ENCODE data around the gene PTPA.

Gene PTPA

DNA sequence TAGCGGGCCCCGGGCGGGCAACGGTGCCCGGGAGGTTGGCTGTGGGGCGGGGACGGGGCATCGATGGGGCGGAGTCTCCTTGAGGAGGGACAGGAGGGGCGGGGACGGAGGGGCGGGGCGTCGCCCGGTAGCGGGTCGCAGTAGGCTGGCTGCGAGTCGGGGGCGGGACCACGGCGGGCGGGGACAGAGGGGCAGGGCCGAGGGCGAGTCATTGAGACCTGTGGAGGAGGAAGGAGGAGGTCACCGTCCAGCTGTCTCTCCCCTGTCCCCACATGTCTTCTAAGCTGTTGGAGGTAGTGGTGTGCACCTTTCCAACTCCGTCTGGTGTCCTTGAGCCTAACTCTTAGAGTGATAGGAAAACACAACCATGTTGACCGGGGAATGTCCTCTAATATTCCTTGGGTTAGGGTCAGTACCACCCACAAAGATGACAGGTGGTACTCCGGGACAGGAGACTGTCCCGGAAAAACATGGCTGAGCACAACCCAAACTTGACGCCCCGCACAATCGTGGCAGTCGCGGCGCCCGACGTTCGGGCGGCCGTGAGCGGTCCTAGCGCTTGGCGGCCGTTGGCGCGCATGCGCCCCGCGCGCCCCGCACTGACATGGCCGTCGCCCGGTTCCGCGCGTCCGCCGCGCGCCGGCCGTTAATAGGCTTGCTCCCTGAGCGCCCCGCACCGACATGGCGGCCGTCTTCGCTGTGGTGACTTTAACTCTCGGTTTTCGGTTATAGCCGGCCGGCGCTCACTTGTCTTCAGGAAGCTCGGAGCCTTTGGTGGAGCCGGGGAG is at the start of gene PTPA, which contains the start of gene CRAT:
Gene PTPA, plus strand, starts transcription at position 676 of the 788 bp plus-strand sequence. CDS start 186 bp downstream, outside the sequence.
Gene CRAT, minus strand, starts transcription at position 54 of the 788 bp plus-strand sequence. CDS start 284 bp downstream, outside the sequence.
- Histone ChIP-seq H3K9me2 (replicated peaks; ENCODE audit: insufficient read depth, low read length) (no peaks in the 10 kb centered on the region), H3K27me3 (ENCODE audit: low read length) (no peaks in the 10 kb centered on the region), H3F3A (ENCODE audit: insufficient read depth) (0 out of 2 replicates have a peak, but pooled peaks cover 12% of the 10 kb centered on the region), H4K20me1 (ENCODE audit: low read depth, low read length) (no peaks in the 10 kb centered on the region), H3K4me3 (ENCODE audit: insufficient read depth, low read length, poor library complexity, severe bottlenecking) (peak within 1 kb of the TSS; percentile 82), H2AFZ (ENCODE audit: low read depth, low read length, severe bottlenecking) (peak within 1 kb of the TSS; percentile 94), H3K9me3 (ENCODE audit: insufficient read depth, low read length) (no peaks in the 10 kb centered on the region), H3K9ac (ENCODE audit: low read length) (peak within 1 kb of the TSS; percentile 92), H3K79me2 (ENCODE audit: insufficient read depth, low read length) (peaks cover 41% of the 10 kb centered on the region), H3K4me2 (ENCODE audit: low read depth, low read length, poor library complexity, severe bottlenecking) (peak within 1 kb of the TSS; percentile 76), H3K36me3 (ENCODE audit: low read length) (no peaks in the 10 kb centered on the region), H3K27ac (ENCODE audit: low read depth, low read length) (peak within 1 kb of the TSS; percentile 67)
- TF ChIP-seq, protein P1, sequence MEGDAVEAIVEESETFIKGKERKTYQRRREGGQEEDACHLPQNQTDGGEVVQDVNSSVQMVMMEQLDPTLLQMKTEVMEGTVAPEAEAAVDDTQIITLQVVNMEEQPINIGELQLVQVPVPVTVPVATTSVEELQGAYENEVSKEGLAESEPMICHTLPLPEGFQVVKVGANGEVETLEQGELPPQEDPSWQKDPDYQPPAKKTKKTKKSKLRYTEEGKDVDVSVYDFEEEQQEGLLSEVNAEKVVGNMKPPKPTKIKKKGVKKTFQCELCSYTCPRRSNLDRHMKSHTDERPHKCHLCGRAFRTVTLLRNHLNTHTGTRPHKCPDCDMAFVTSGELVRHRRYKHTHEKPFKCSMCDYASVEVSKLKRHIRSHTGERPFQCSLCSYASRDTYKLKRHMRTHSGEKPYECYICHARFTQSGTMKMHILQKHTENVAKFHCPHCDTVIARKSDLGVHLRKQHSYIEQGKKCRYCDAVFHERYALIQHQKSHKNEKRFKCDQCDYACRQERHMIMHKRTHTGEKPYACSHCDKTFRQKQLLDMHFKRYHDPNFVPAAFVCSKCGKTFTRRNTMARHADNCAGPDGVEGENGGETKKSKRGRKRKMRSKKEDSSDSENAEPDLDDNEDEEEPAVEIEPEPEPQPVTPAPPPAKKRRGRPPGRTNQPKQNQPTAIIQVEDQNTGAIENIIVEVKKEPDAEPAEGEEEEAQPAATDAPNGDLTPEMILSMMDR (IDR thresholded peaks at IDR 0.05; ENCODE audit: insufficient read depth, low read length, poor library complexity, severe bottlenecking) = no peak
- no peak for TF ChIP-seq EZH2phosphoT487 (conservative IDR thresholded peaks at IDR 0.05; ENCODE audit: low read length)

DNA sequence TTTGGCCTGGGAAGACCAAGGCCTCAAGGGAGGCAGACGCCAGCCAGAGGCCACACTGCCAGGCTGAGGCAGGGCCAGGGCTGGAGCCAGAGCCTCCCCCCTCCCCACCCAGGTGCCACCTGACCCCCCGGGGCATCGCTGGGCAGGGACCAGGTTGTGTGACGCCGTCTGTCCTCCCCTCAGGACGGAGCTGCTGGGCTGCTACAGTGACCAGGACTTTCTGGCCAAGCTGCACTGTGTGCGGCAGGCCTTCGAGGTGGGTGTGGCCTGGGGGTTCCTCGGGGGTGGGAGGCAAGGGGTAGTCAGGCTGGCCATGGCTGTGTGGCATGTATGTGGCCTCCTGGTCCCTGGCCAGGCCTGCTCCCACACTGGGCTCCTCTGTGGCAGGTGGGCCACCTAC is 48.2 kb upstream of the PTPA start:
- Histone ChIP-seq H3K4me2 (ENCODE audit: low read depth, low read length, poor library complexity, severe bottlenecking) (no peak overlapping the region), H3K9ac (ENCODE audit: low read length) (no peak overlapping the region), H3K27me3 (ENCODE audit: low read length) (no peaks in the 10 kb centered on the region), H3K9me2 (replicated peaks; ENCODE audit: insufficient read depth, low read length) (no peaks in the 10 kb centered on the region), H4K20me1 (ENCODE audit: low read depth, low read length) (no peaks in the 10 kb centered on the region), H2AFZ (ENCODE audit: low read depth, low read length, severe bottlenecking) (no peak overlapping the region), H3K36me3 (ENCODE audit: low read length) (no peaks in the 10 kb centered on the region), H3F3A (ENCODE audit: insufficient read depth) (no peaks in the 10 kb centered on the region), H3K27ac (ENCODE audit: low read depth, low read length) (no peak overlapping the region), H3K4me3 (ENCODE audit: insufficient read depth, low read length, poor library complexity, severe bottlenecking) (no peak overlapping the region), H3K9me3 (ENCODE audit: insufficient read depth, low read length) (no peaks in the 10 kb centered on the region), H3K79me2 (ENCODE audit: insufficient read depth, low read length) (no peaks in the 10 kb centered on the region)
- no peak for TF ChIP-seq EZH2phosphoT487 (conservative IDR thresholded peaks at IDR 0.05; ENCODE audit: low read length)
- TF ChIP-seq, protein P1 (IDR thresholded peaks at IDR 0.05; ENCODE audit: insufficient read depth, low read length, poor library complexity, severe bottlenecking) = no peak

DNA sequence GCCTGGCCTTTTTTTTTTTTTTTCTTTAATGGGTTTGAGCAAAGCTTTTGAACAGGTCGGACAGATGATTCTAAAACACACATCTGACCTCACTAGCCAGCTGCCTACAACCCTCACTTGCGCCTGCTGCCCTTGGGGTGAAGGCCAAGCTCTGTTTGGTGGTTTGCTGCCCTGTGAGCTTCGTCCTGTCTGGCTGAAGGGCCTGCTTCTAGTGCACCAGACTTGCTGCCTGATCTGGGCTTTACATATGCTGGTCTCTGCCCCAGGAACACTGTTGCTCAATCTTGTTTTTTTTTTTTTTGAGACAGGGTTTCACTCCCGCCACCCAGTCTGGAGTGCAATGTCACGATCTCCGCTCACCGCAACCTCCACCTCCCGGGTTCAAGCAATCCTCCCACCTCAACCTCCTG is 46.7 kb upstream of the PTPA start:
- no peak overlapping the region for H3K4me2 ChIP-seq (ENCODE audit: low read depth, low read length, poor library complexity, severe bottlenecking)

More for the DNA sequence above, 46.7 kb upstream of the PTPA start:
- no peaks in the 10 kb centered on the region for H3K36me3 ChIP-seq (ENCODE audit: low read length)
- no peak overlapping the region for H3K9ac ChIP-seq (ENCODE audit: low read length)
- no peaks in the 10 kb centered on the region for H3K27me3 ChIP-seq (ENCODE audit: low read length)
- no peak overlapping the region for H3K4me3 ChIP-seq (ENCODE audit: insufficient read depth, low read length, poor library complexity, severe bottlenecking)
- no peaks in the 10 kb centered on the region for H3K9me3 ChIP-seq (ENCODE audit: insufficient read depth, low read length)
- no peaks in the 10 kb centered on the region for H4K20me1 ChIP-seq (ENCODE audit: low read depth, low read length)
- H3K79me2 ChIP-seq (ENCODE audit: insufficient read depth, low read length) = no peaks in the 10 kb centered on the region
- H2AFZ ChIP-seq (ENCODE audit: low read depth, low read length, severe bottlenecking) = no peak overlapping the region
- H3K9me2 ChIP-seq (replicated peaks; ENCODE audit: insufficient read depth, low read length) = no peaks in the 10 kb centered on the region
- H3F3A ChIP-seq (ENCODE audit: insufficient read depth) = no peaks in the 10 kb centered on the region
- no peak overlapping the region for H3K27ac ChIP-seq (ENCODE audit: low read depth, low read length)
- TF ChIP-seq EZH2phosphoT487 (conservative IDR thresholded peaks at IDR 0.05; ENCODE audit: low read length) = no peak
- TF ChIP-seq, protein P1 (IDR thresholded peaks at IDR 0.05; ENCODE audit: insufficient read depth, low read length, poor library complexity, severe bottlenecking) = no peak

Data from SU-DHL-6 (cell line).